ENCODE data around the gene BEST3. TPM values are rescaled to one million over a fixed set of nuclear protein-coding genes. Genes with fewer than 3 reads are reported as not detected.

Gene BEST3
- total RNA-seq, 1 donor = under 0.01 TPM

GRCh38 chr12:69682110-69682755, 16.9 kb downstream of the BEST3 start:
- no peak overlapping the region for H3K4me3 ChIP-seq (ENCODE audit: low read depth, low read length)
- DNase-seq (ENCODE audit: low read depth) = peak; percentile 6
- no peak for TF ChIP-seq CTCF (IDR thresholded peaks at IDR 0.05; ENCODE audit: insufficient read depth, low read depth, low read length)

DNA sequence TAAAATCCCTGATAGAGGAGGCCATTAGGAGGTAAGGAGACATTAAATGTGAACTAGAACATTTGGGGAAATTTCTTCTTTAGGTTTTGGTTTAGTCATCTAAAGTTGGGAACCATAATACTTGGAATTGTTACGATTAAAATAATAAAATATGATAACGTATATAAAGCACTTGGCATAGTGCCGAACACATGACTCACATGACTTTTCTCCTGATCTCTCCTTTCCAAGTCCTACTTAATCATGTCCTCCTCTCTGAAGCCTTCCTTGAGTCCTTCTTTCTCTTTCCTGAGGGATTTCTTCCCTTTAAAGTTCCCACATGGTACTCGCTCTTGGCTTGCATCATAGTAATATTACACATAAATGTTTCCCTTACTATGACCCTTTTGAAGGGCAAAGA, 20.0 kb downstream of the BEST3 start:
- no peak overlapping the region for H3K4me3 ChIP-seq (ENCODE audit: low read depth, low read length)
- no peak for TF ChIP-seq CTCF (IDR thresholded peaks at IDR 0.05; ENCODE audit: insufficient read depth, low read depth, low read length)
- no peak for DNase-seq (ENCODE audit: low read depth)

- H3K4me3 ChIP-seq (ENCODE audit: low read depth, low read length) = no peak overlapping the region
- DNase-seq (ENCODE audit: low read depth) = no peak
- TF ChIP-seq CTCF (IDR thresholded peaks at IDR 0.05; ENCODE audit: insufficient read depth, low read depth, low read length) = peak; percentile 18
Observed at GRCh38 chr12:69676257-69677012, 22.7 kb downstream of the BEST3 start.

- no peak for DNase-seq (ENCODE audit: low read depth)
- no peak overlapping the region for H3K4me3 ChIP-seq (ENCODE audit: low read depth, low read length)
- TF ChIP-seq CTCF (IDR thresholded peaks at IDR 0.05; ENCODE audit: insufficient read depth, low read depth, low read length) = no peak
Observed at GRCh38 chr12:69672195-69672594, 26.9 kb downstream of the BEST3 start.

DNA sequence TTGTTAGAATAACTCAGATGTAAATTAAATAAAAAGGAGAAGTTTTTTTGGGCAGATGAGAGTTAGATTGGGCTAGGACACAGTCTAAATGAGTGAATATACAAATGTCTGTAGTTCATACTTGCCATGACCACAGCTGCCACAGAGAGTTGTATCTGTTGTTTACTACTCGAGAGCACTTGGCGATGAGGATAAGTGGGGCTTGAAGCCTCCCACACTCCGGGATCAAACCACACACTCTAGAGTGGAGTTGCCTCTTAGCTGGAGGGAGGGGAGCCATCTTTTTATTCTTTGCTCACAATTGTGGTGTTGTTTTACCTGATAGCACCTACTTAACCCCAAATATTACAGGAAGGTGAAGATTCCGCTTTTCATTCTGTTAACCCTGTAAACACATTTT, 27.5 kb downstream of the BEST3 start:
- no peak for TF ChIP-seq CTCF (IDR thresholded peaks at IDR 0.05; ENCODE audit: insufficient read depth, low read depth, low read length)
- DNase-seq (ENCODE audit: low read depth) = no peak
- H3K4me3 ChIP-seq (ENCODE audit: low read depth, low read length) = no peak overlapping the region

DNA sequence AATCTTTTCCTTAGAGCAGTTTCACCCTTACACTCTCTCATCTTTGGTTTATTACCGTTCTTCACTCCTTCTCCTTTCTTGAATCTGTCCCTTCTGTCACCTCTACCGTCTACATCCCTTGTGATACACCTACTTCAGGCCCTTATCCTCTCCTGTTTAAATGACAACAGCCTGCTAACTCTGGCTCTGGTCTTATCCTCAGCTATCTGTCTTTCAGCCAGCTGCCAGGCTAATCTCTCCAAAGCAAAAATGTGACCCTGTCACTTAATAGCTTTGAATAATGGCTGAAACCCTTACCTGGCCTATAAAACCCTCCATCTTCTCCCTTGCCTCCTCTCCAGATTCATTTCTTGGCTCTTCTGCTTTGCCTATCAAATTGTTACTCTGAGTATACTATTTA, 32.3 kb downstream of the BEST3 start:
- H3K4me3 ChIP-seq (ENCODE audit: low read depth, low read length) = no peak overlapping the region
- DNase-seq (ENCODE audit: low read depth) = no peak
- TF ChIP-seq CTCF (IDR thresholded peaks at IDR 0.05; ENCODE audit: insufficient read depth, low read depth, low read length) = no peak
